DND-41 (cell line): ENCODE measurements around the gene LINC01488.

ENCODE experiments used
- EZH2 ChIP-seq: IDR thresholded peaks from 3 replicates; pipeline ENCODE4 v1.6.1; 2012; ENCODE audit warnings: borderline replicate concordance, low read depth, mild to moderate bottlenecking, moderate library complexity, low read length, inconsistent platforms; ENCODE audit not compliant: severe bottlenecking
- TF ChIP-seq, protein P1 (sequence below): IDR thresholded peaks from 2 replicates; pipeline ENCODE4 v1.5.1; 2012; ENCODE audit warnings: borderline replicate concordance, low read length, moderate library complexity, mild to moderate bottlenecking; ENCODE audit not compliant: poor library complexity, severe bottlenecking; ENCODE audit errors: extremely low read depth

DNA sequence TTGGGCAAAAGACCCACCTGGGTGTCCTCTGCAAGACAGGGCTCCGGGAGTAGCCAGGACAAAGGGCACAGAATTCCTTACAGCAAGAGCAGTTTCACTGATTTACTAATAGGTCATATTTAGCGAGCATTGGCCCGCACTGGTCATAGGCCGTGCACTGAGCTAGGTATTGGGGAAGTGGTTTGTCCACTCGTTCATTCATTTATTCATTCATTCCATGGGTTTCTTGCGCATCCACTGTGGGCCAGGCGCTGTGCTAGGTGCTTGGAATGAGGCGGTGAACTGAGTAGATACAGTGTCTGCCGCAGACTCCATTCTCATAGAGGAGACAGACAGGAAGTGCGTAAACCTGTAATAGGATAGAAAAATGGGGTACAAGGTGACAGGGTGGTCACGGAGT is 13.2 kb upstream of the LINC01488 start:
- TF ChIP-seq, protein P1, sequence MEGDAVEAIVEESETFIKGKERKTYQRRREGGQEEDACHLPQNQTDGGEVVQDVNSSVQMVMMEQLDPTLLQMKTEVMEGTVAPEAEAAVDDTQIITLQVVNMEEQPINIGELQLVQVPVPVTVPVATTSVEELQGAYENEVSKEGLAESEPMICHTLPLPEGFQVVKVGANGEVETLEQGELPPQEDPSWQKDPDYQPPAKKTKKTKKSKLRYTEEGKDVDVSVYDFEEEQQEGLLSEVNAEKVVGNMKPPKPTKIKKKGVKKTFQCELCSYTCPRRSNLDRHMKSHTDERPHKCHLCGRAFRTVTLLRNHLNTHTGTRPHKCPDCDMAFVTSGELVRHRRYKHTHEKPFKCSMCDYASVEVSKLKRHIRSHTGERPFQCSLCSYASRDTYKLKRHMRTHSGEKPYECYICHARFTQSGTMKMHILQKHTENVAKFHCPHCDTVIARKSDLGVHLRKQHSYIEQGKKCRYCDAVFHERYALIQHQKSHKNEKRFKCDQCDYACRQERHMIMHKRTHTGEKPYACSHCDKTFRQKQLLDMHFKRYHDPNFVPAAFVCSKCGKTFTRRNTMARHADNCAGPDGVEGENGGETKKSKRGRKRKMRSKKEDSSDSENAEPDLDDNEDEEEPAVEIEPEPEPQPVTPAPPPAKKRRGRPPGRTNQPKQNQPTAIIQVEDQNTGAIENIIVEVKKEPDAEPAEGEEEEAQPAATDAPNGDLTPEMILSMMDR, result no peak
- TF ChIP-seq EZH2, result no peak
